DOHH2 (cell line): ENCODE data around the gene FBLN2.

Experiments used
- H3F3A ChIP-seq: fragments of 200-600 bp; sonication (generic), shearing (Covaris generic); 2 replicates; pipeline ENCODE4 v1.6.0; 2016; ENCODE audit warnings: antibody characterized with exemption, mild to moderate bottlenecking; ENCODE audit not compliant: control insufficient read depth, insufficient read depth
- H3K27ac ChIP-seq: fragments of 200-600 bp; sonication (generic); 2 replicates; pipeline ENCODE4 v1.5.1; 2014; ENCODE audit warnings: low read depth, mild to moderate bottlenecking, low read length, moderate library complexity
- H3K27me3 ChIP-seq: fragments of 200-600 bp; sonication (generic); 2 replicates; pipeline ENCODE4 v1.6.1; 2014; ENCODE audit warnings: mild to moderate bottlenecking, low read length, mixed read lengths; ENCODE audit not compliant: control insufficient read depth
- H3K36me3 ChIP-seq: fragments of 200-600 bp; sonication (generic); 2 replicates; pipeline ENCODE4 v1.6.1; 2014; ENCODE audit warnings: mild to moderate bottlenecking, low read length, moderate library complexity, mixed read lengths; ENCODE audit not compliant: control insufficient read depth
- H3K4me1 ChIP-seq: fragments of 200-600 bp; sonication (generic); 2 replicates; pipeline ENCODE4 v1.6.1; 2014; ENCODE audit warnings: mild to moderate bottlenecking, low read length, mixed read lengths; ENCODE audit not compliant: control insufficient read depth
- H3K4me2 ChIP-seq: fragments of 200-600 bp; sonication (generic); 2 replicates; pipeline ENCODE4 v1.6.0; 2014; ENCODE audit warnings: mild to moderate bottlenecking, low read length, moderate library complexity
- H3K4me3 ChIP-seq: fragments of 200-600 bp; sonication (generic); 2 replicates; pipeline ENCODE4 v1.5.1; 2014; ENCODE audit warnings: mild to moderate bottlenecking, low read length, mixed read lengths
- H3K79me2 ChIP-seq: fragments of 200-600 bp; sonication (generic); 2 replicates; pipeline ENCODE4 v1.6.1; 2014; ENCODE audit warnings: mild to moderate bottlenecking, low read length, mixed read lengths; ENCODE audit not compliant: control insufficient read depth
- H3K9me2 ChIP-seq: fragments of 200-600 bp; sonication (generic); replicated peaks from 2 replicates; pipeline ENCODE4 v1.6.1; 2014; ENCODE audit warnings: mild to moderate bottlenecking, low read length, mixed read lengths; ENCODE audit not compliant: control insufficient read depth
- H3K9me3 ChIP-seq: fragments of 200-600 bp; sonication (generic); 2 replicates; pipeline ENCODE4 v1.6.1; 2014; ENCODE audit warnings: antibody characterized with exemption, low read length, mixed read lengths; ENCODE audit not compliant: control insufficient read depth, insufficient read depth
- H4K20me1 ChIP-seq: fragments of 200-600 bp; sonication (generic); 2 replicates; pipeline ENCODE4 v1.6.0; 2014; ENCODE audit warnings: low read depth, mild to moderate bottlenecking, antibody characterized with exemption, low read length, moderate library complexity; ENCODE audit not compliant: control insufficient read depth, insufficient read depth
- CTCF ChIP-seq: fragments of 200-600 bp; sonication (generic); IDR thresholded peaks from one replicate; pipeline ENCODE4 v1.5.1; 2014; ENCODE audit warnings: antibody characterized with exemption, mild to moderate bottlenecking, low read depth, low read length; ENCODE audit not compliant: poor library complexity, severe bottlenecking
- EZH2phosphoT487 ChIP-seq: fragments of 200-600 bp; sonication (generic); IDR thresholded peaks from 2 replicates; pipeline ENCODE4 v1.6.1; 2017; ENCODE audit warnings: borderline replicate concordance, mild to moderate bottlenecking, antibody characterized with exemption, low read length, moderate library complexity, mixed read lengths

FBLN2 gene

GRCh38 chr3:13608969-13609725 is 60.2 kb downstream of the FBLN2 start:
- H4K20me1 ChIP-seq, result no peaks in the 10 kb centered on the region
- H3K27me3 ChIP-seq, result no peaks in the 10 kb centered on the region
- no peak for TF ChIP-seq CTCF
- no peak for TF ChIP-seq EZH2phosphoT487

GRCh38 chr3:13610006-13610570 is 61.2 kb downstream of the FBLN2 start:
- Histone ChIP-seq H3K4me3 (no peak overlapping the region), H3K27me3 (no peaks in the 10 kb centered on the region), H3K4me2 (no peak overlapping the region), H3K27ac (no peak overlapping the region), H4K20me1 (no peaks in the 10 kb centered on the region), H3K4me1 (no peaks in the 10 kb centered on the region), H3K9me3 (no peaks in the 10 kb centered on the region), H3K9me2 (no peaks in the 10 kb centered on the region), H3F3A (no peaks in the 10 kb centered on the region), H3K36me3 (no peaks in the 10 kb centered on the region), H3K79me2 (no peaks in the 10 kb centered on the region)
- TF ChIP-seq EZH2phosphoT487, result no peak
- TF ChIP-seq CTCF, result no peak

More at GRCh38 chr3:13608969-13609725, 60.2 kb downstream of the FBLN2 start:
- Histone ChIP-seq H3K36me3 (no peaks in the 10 kb centered on the region), H3K27ac (no peak overlapping the region), H3K4me1 (no peaks in the 10 kb centered on the region), H3K79me2 (no peaks in the 10 kb centered on the region), H3K9me3 (no peaks in the 10 kb centered on the region), H3K9me2 (no peaks in the 10 kb centered on the region), H3K4me3 (no peak overlapping the region), H3F3A (no peaks in the 10 kb centered on the region), H3K4me2 (no peak overlapping the region)

GRCh38 chr3:13611221-13611620 is 62.3 kb downstream of the FBLN2 start:
- no peaks in the 10 kb centered on the region for H3K79me2 ChIP-seq
- H3K27ac ChIP-seq, result no peak overlapping the region
- no peaks in the 10 kb centered on the region for H3K36me3 ChIP-seq
- H4K20me1 ChIP-seq, result no peaks in the 10 kb centered on the region
- H3K4me2 ChIP-seq, result no peak overlapping the region
- TF ChIP-seq EZH2phosphoT487 (no peak), CTCF (no peak)
- no peaks in the 10 kb centered on the region for H3F3A ChIP-seq
- no peaks in the 10 kb centered on the region for H3K9me3 ChIP-seq
- H3K9me2 ChIP-seq, result no peaks in the 10 kb centered on the region
- H3K4me3 ChIP-seq, result no peak overlapping the region
- no peaks in the 10 kb centered on the region for H3K4me1 ChIP-seq
- H3K27me3 ChIP-seq, result no peaks in the 10 kb centered on the region
